Measurements from ENCODE around the gene STRADA.
A peak's percentile ranks its signal among the peaks of the same experiment; 100 is the strongest.

STRADA gene

GRCh38 chr17:63705657-63706056 lies 35.9 kb downstream of the STRADA start:
- FAIRE-seq (no peak), DNase-seq (ENCODE audit: insufficient read length) (no peak)
- TF ChIP-seq POLR2AphosphoS5 (IDR thresholded peaks at IDR 0.05; ENCODE audit: low read depth, low read length) (no peak), POLR2A (IDR thresholded peaks at IDR 0.05; ENCODE audit: low read depth, low read length) (no peak), TAF1 (IDR thresholded peaks at IDR 0.05; ENCODE audit: borderline replicate concordance, low read depth, low read length) (no peak)

GRCh38 chr17:63704836-63705235 lies 36.8 kb downstream of the STRADA start:
- no peak for FAIRE-seq
- no peak for DNase-seq (ENCODE audit: insufficient read length)

DNA sequence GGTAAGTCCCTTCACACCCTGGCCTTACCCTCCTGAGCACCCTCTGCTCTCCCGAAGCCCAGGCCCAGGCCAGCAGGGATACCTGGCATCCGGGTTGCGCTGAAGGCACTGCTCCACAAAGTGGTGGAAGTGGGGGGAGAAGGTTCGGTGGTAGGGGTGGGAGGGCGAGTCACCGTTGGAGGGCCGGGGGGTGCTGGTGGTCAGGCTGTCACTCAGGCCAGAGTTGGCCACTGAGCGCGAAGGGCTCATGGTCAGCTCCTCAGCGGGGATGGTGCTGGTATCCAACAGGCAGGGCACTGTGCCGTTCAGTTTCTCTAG lies 37.4 kb downstream of the STRADA start:
- no peak for DNase-seq (ENCODE audit: insufficient read length)
- FAIRE-seq = no peak
- TF ChIP-seq POLR2A (IDR thresholded peaks at IDR 0.05; ENCODE audit: low read depth, low read length) (no peak), TAF1 (IDR thresholded peaks at IDR 0.05; ENCODE audit: borderline replicate concordance, low read depth, low read length) (no peak), POLR2AphosphoS5 (IDR thresholded peaks at IDR 0.05; ENCODE audit: low read depth, low read length) (no peak)

More at GRCh38 chr17:63704836-63705235, 36.8 kb downstream of the STRADA start:
- TF ChIP-seq POLR2AphosphoS5 (IDR thresholded peaks at IDR 0.05; ENCODE audit: low read depth, low read length) (no peak), TAF1 (IDR thresholded peaks at IDR 0.05; ENCODE audit: borderline replicate concordance, low read depth, low read length) (no peak), POLR2A (IDR thresholded peaks at IDR 0.05; ENCODE audit: low read depth, low read length) (no peak)

DNA sequence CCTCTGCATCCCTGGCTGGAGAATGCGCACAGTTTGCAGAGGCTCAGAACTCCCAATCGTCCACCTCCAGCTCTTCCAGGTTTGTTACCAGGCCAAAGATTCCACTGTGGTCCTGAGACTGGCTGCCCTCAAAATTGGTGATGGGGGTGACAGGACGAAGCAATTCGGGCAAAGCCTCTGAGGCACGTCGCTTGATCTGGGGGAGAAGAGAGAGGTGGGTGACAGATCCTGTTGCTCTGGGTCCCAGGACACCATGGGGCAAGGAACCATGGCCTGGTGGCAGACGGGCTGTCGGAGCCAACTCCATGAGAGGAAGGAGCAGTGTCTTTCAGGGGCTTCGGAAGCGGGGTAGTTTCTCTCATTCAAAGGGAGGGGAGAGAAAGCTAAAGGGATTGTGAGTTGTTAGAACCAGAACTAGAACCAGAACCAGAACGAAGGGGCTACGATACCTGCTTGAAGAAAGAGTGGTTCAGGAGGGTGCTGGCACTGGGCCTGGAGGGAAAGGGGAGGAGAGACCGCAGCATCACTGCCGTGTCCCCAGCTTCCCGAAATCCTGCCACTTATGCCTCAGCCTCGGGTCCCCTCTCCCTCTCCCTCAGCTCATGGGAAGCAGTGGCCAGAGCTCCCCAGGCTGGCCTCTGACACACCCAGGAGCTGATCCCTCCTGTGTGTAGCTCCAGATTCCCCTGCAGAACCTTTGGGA lies 37.9 kb downstream of the STRADA start:
- no peak for FAIRE-seq
- no peak; the same call in 1 of the 2 replicates for TF ChIP-seq POLR2AphosphoS5 (IDR thresholded peaks at IDR 0.05; ENCODE audit: low read depth, low read length)
- no peak for TF ChIP-seq TAF1 (IDR thresholded peaks at IDR 0.05; ENCODE audit: borderline replicate concordance, low read depth, low read length)
- no peak for TF ChIP-seq POLR2A (IDR thresholded peaks at IDR 0.05; ENCODE audit: low read depth, low read length)
- no peak for DNase-seq (ENCODE audit: insufficient read length)

DNA sequence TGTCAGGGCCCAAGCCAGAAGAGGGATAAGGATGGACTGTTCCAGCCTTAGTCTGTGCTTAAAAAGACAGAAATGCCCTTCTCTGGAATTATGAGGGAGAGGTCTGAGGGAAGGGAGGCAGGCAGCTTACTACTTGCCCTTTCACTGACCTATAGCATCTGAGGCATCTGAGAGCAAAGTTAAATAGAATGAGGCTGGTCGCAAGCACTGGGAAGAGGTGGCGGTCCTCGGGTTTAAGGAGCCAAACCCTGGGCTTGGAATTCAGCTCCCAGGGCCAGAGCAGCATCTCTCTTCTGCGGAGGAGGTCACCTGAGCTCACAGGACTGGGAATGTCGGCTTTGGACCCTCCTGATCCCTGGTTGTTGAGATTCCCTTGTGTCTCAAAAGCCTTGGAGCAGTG lies 38.6 kb downstream of the STRADA start:
- DNase-seq (ENCODE audit: insufficient read length) (no peak), FAIRE-seq (no peak)
- no peak for TF ChIP-seq POLR2A (IDR thresholded peaks at IDR 0.05; ENCODE audit: low read depth, low read length)
- TF ChIP-seq POLR2AphosphoS5 (IDR thresholded peaks at IDR 0.05; ENCODE audit: low read depth, low read length) = no peak
- TF ChIP-seq TAF1 (IDR thresholded peaks at IDR 0.05; ENCODE audit: borderline replicate concordance, low read depth, low read length) = no peak

GRCh38 chr17:63702721-63703015 lies 38.9 kb downstream of the STRADA start:
- FAIRE-seq (no peak), DNase-seq (ENCODE audit: insufficient read length) (no peak)
- no peak; the same call in 1 of the 2 replicates for TF ChIP-seq POLR2A (IDR thresholded peaks at IDR 0.05; ENCODE audit: low read depth, low read length)
- no peak for TF ChIP-seq POLR2AphosphoS5 (IDR thresholded peaks at IDR 0.05; ENCODE audit: low read depth, low read length)
- TF ChIP-seq TAF1 (IDR thresholded peaks at IDR 0.05; ENCODE audit: borderline replicate concordance, low read depth, low read length) = no peak

- DNase-seq (ENCODE audit: insufficient read length) (peak; percentile 61), FAIRE-seq (peak; percentile 82)
- TF ChIP-seq TAF1 (IDR thresholded peaks at IDR 0.05; ENCODE audit: borderline replicate concordance, low read depth, low read length) (no peak), POLR2AphosphoS5 (IDR thresholded peaks at IDR 0.05; ENCODE audit: low read depth, low read length) (peak; percentile 62; the same call in 1 of the 2 replicates), POLR2A (IDR thresholded peaks at IDR 0.05; ENCODE audit: low read depth, low read length) (peak; percentile 43; the same call in 1 of the 2 replicates)
Observed at GRCh38 chr17:63701868-63702720, 39.5 kb downstream of the STRADA start.

GRCh38 chr17:63701456-63701820 lies 40.2 kb downstream of the STRADA start:
- FAIRE-seq (no peak), DNase-seq (ENCODE audit: insufficient read length) (no peak)
- TF ChIP-seq POLR2AphosphoS5 (IDR thresholded peaks at IDR 0.05; ENCODE audit: low read depth, low read length) (no peak; the same call in 1 of the 2 replicates), TAF1 (IDR thresholded peaks at IDR 0.05; ENCODE audit: borderline replicate concordance, low read depth, low read length) (no peak), POLR2A (IDR thresholded peaks at IDR 0.05; ENCODE audit: low read depth, low read length) (no peak)

- DNase-seq (ENCODE audit: insufficient read length) = peak; percentile 68
- TF ChIP-seq POLR2A (IDR thresholded peaks at IDR 0.05; ENCODE audit: low read depth, low read length) = peak; percentile 51
- TF ChIP-seq TAF1 (IDR thresholded peaks at IDR 0.05; ENCODE audit: borderline replicate concordance, low read depth, low read length) = no peak
- peak; percentile 92 for FAIRE-seq
Observed at GRCh38 chr17:63700528-63701455, 40.8 kb downstream of the STRADA start.

GRCh38 chr17:63699638-63700527 lies 41.7 kb downstream of the STRADA start, which contains the start of gene LIMD2:
LIMD2 (minus strand) TSS chr17:63700125; CDS start chr17:63699298, 827 bp downstream.
- peak; percentile 66 for DNase-seq (ENCODE audit: insufficient read length)
- FAIRE-seq = peak; percentile 54
- TF ChIP-seq POLR2AphosphoS5 (IDR thresholded peaks at IDR 0.05; ENCODE audit: low read depth, low read length) = no peak; the same call in 1 of the 2 replicates
- peak; percentile 79 for TF ChIP-seq POLR2A (IDR thresholded peaks at IDR 0.05; ENCODE audit: low read depth, low read length)
- peak; percentile 29; the same call in 1 of the 2 replicates for TF ChIP-seq TAF1 (IDR thresholded peaks at IDR 0.05; ENCODE audit: borderline replicate concordance, low read depth, low read length)
